GM19193 (cell line): ENCODE results near the gene HYCC1.

ENCODE experiments used
- POLR2A ChIP-seq: IDR thresholded peaks from 4 replicates; pipeline ENCODE4 v1.6.1; 2011; ENCODE audit not compliant: insufficient read depth, insufficient read length; ENCODE audit errors: extremely low read depth

HYCC1 gene

GRCh38 chr7:22997871-22998518 is 15.9 kb downstream of the HYCC1 start:
- no peak for TF ChIP-seq POLR2A

GRCh38 chr7:22996470-22996869 is 17.5 kb downstream of the HYCC1 start:
- no peak for TF ChIP-seq POLR2A

GRCh38 chr7:22995011-22995410 is 18.9 kb downstream of the HYCC1 start:
- TF ChIP-seq POLR2A = no peak

- no peak for TF ChIP-seq POLR2A
These were observed 20.8 kb downstream of the HYCC1 start for GRCh38 chr7:22992874-22993840.

GRCh38 chr7:22990588-22990949 is 23.4 kb downstream of the HYCC1 start:
- no peak for TF ChIP-seq POLR2A

- TF ChIP-seq POLR2A = no peak
These were observed 24.0 kb downstream of the HYCC1 start for GRCh38 chr7:22989643-22990587.

- no peak for TF ChIP-seq POLR2A
These were observed 28.5 kb downstream of the HYCC1 start for GRCh38 chr7:22985436-22985835.

- no peak for TF ChIP-seq POLR2A
These were observed 30.6 kb downstream of the HYCC1 start for GRCh38 chr7:22983257-22983855.

GRCh38 chr7:22980422-22980821 is 33.5 kb downstream of the HYCC1 start:
- TF ChIP-seq POLR2A = no peak

GRCh38 chr7:22979861-22980260 is 34.1 kb downstream of the HYCC1 start:
- no peak for TF ChIP-seq POLR2A

GRCh38 chr7:22979251-22979650 is 34.7 kb downstream of the HYCC1 start:
- TF ChIP-seq POLR2A = no peak

GRCh38 chr7:22972207-22972606 is 41.7 kb downstream of the HYCC1 start:
- TF ChIP-seq POLR2A = no peak

- TF ChIP-seq POLR2A = no peak
These were observed 44.9 kb downstream of the HYCC1 start for GRCh38 chr7:22969010-22969431.
